Lower lobe of right lung (tissue), 2 donors: ENCODE results near the gene SPRYD7. TPM values are rescaled to one million over a fixed set of nuclear protein-coding genes. Genes with fewer than 3 reads are reported as not detected.
"Not testable (repeated sequence)": the region's sequence is repeated elsewhere in the genome, so short reads cannot be mapped to it uniquely, and the experiment has no call there.

ENCODE experiments used
- ATAC-seq, 2 donors: fragments of 200-7000 bp; cut with Tn5 transposase; one replicate each; pipeline ENCODE4 v1.9.1; 2020 to 2022; ENCODE audit warnings: mild to moderate bottlenecking in 2 of 2, moderate library complexity in 2 of 2
- DNase-seq: peaks from one replicate; pipeline ENCODE4 v3.0.0-alpha.2; 2020
- H3K27ac ChIP-seq: fragments of 200-600 bp; one replicate; pipeline ENCODE4 v1.8.0; 2022
- H3K27me3 ChIP-seq: fragments of 200-600 bp; one replicate; pipeline ENCODE4 v1.8.0; 2022; ENCODE audit warnings: low read depth
- H3K36me3 ChIP-seq: fragments of 200-600 bp; one replicate; pipeline ENCODE4 v1.8.0; 2022; ENCODE audit warnings: mild to moderate bottlenecking
- H3K4me1 ChIP-seq: fragments of 200-600 bp; one replicate; pipeline ENCODE4 v1.8.0; 2022
- H3K4me3 ChIP-seq: fragments of 200-600 bp; one replicate; pipeline ENCODE4 v1.8.0; 2022; ENCODE audit warnings: mild to moderate bottlenecking
- H3K9me3 ChIP-seq: fragments of 200-600 bp; one replicate; pipeline ENCODE4 v1.8.0; 2022
- CTCF ChIP-seq: fragments of 200-600 bp; IDR thresholded peaks from one replicate; pipeline ENCODE4 v1.8.0; 2022; ENCODE audit warnings: antibody characterized with exemption, mild to moderate bottlenecking
- intact Hi-C: fragments of 100-400 bp; cut with DNase I; formaldehyde crosslinking; loops from one replicate; pipeline ENCODE4 v1.11.0; 2022
- total RNA-seq: library from RNA; stranded (reverse); fragmentation: NEBNext Ultra II Directional; extraction: Animal tissue kit (Norgen Biotek cat#: 25700); gene quantifications from one replicate; pipeline ENCODE4 v1.2.1, GENCODE V29; 2021
- donor health status: DM: no; HTN: yes; CAD: no; lungs with severe emphysema.

The SPRYD7 gene
- total RNA-seq, 1 donor from 2014 or later: 11.4 TPM

GRCh38 chr13:49954674-49955455 lies 18.7 kb upstream of the SPRYD7 start:
- Histone ChIP-seq H3K27me3 (no peaks in the 10 kb centered on the region), H3K4me3 (no peak overlapping the region), H3K4me1 (no peaks in the 10 kb centered on the region), H3K36me3 (no peaks in the 10 kb centered on the region), H3K9me3 (no peaks in the 10 kb centered on the region), H3K27ac (no peak overlapping the region)
- intact Hi-C loops: no loop called here
- DNase-seq (no peak), ATAC-seq (no peak)
- TF ChIP-seq CTCF: no peak

GRCh38 chr13:49953560-49953959 lies 17.4 kb upstream of the SPRYD7 start:
- Histone ChIP-seq H3K4me1 (no peaks in the 10 kb centered on the region), H3K36me3 (no peaks in the 10 kb centered on the region), H3K9me3 (no peaks in the 10 kb centered on the region), H3K4me3 (no peak overlapping the region), H3K27ac (no peak overlapping the region), H3K27me3 (no peaks in the 10 kb centered on the region)
- DNase-seq (no peak), ATAC-seq (no peak)
- intact Hi-C loops: no loop called here
- no peak for TF ChIP-seq CTCF

GRCh38 chr13:49951754-49952535 lies 15.8 kb upstream of the SPRYD7 start:
- Histone ChIP-seq H3K4me1 (no peaks in the 10 kb centered on the region), H3K27ac (no peak overlapping the region), H3K4me3 (no peak overlapping the region), H3K36me3 (no peaks in the 10 kb centered on the region), H3K9me3 (no peaks in the 10 kb centered on the region), H3K27me3 (no peaks in the 10 kb centered on the region)
- intact Hi-C loops: no loop called here
- no peak for TF ChIP-seq CTCF
- DNase-seq: no peak
- ATAC-seq: no peak

GRCh38 chr13:49948777-49949270 lies 12.7 kb upstream of the SPRYD7 start:
- H3K9me3 ChIP-seq, H3K27me3 ChIP-seq, ATAC-seq, H3K4me1 ChIP-seq, DNase-seq, H3K27ac ChIP-seq, intact Hi-C loops, H3K36me3 ChIP-seq, H3K4me3 ChIP-seq: not testable (repeated sequence)

GRCh38 chr13:49939321-49939720 lies 3.2 kb upstream of the SPRYD7 start:
- H3K9me3 ChIP-seq: no peaks in the 10 kb centered on the region
- ATAC-seq (no peak), DNase-seq (no peak)
- no peak overlapping the region for H3K4me3 ChIP-seq
- no peaks in the 10 kb centered on the region for H3K27me3 ChIP-seq
- no peak for TF ChIP-seq CTCF
- peaks cover 34% of the 10 kb centered on the region for H3K4me1 ChIP-seq
- intact Hi-C loops: no loop called here
- no peak overlapping the region for H3K27ac ChIP-seq
- no peaks in the 10 kb centered on the region for H3K36me3 ChIP-seq

- ATAC-seq: no peak
- H3K27me3 ChIP-seq: no peaks in the 10 kb centered on the region
- H3K9me3 ChIP-seq: no peaks in the 10 kb centered on the region
- H3K27ac ChIP-seq: no peak overlapping the region
- DNase-seq: no peak
- H3K36me3 ChIP-seq: no peaks in the 10 kb centered on the region
- no peak for TF ChIP-seq CTCF
- intact Hi-C loops: no loop called here
- H3K4me3 ChIP-seq: no peak overlapping the region
- H3K4me1 ChIP-seq: peaks cover 36% of the 10 kb centered on the region
Measured at GRCh38 chr13:49938921-49939320, 2.8 kb upstream of the SPRYD7 start.
